ENCODE measurements around the gene DNASE1L3.

DNA sequence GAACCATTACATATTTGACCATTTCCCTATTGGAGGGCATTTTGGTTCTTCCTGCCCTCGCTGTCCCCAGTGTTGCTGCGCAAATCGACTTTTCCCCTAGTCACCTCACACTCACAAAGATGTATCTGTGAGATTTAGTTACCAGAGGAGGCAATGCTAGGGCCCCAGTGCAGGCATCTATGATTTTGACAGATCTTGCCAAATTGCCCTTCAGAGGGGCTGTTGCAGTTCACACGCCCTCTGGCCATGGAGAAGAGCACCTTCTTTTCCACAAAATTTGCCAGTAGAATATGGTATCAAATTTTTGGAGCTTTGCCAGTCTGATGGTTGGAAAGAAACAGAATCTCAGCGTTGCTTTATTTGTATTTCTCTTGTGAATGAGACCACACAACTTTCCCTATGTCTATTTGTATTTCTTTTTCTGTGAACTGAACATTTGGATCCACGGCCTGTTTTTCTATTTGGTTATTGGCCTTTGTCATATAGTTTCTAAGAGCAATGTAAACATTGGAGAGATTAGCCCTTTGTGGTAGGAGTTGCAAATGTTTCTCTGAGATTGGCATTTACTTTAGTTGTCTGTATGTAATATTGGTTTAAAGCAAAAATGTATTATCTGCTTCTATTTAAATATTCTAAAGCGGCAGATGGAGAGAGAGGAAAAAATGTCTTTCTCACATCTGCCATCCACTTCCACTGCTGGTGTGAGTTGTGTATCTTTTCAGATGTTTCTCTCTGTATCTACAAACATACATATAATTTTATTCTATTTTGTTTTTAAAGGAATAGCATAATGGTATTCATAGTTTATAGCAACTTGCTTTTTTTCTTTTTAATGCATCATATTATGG, 66.1 kb downstream of the DNASE1L3 start:
- TF ChIP-seq TAF1 (IDR thresholded peaks at IDR 0.05; ENCODE audit: borderline replicate concordance, insufficient read depth, low read length) (no peak), POLR2AphosphoS5 (IDR thresholded peaks at IDR 0.05; ENCODE audit: low read depth, low read length) (no peak), SIN3A (IDR thresholded peaks at IDR 0.05; ENCODE audit: borderline replicate concordance, insufficient read depth, low read length) (no peak), FOXP2 (optimal IDR thresholded peaks at IDR 0.05; ENCODE audit: borderline replicate concordance, extremely low read depth, extremely low read length, insufficient read depth) (no peak)
